Retina (tissue), 1 donor: Measurements from ENCODE around the gene PGK1.
"Not testable (repeated sequence)": the region's sequence is repeated elsewhere in the genome, so short reads cannot be mapped to it uniquely, and the experiment has no call there.

ENCODE experiments used
- DNase-seq: peaks from one replicate; pipeline ENCODE4 v3.0.0-alpha.2; 2016

Gene PGK1

GRCh38 chrX:78103623-78104446 is at the start of gene PGK1:
PGK1 (plus strand) TSS chrX:78104248; CDS start chrX:78104341, 93 bp downstream.
- DNase-seq = peak; percentile 90

DNA sequence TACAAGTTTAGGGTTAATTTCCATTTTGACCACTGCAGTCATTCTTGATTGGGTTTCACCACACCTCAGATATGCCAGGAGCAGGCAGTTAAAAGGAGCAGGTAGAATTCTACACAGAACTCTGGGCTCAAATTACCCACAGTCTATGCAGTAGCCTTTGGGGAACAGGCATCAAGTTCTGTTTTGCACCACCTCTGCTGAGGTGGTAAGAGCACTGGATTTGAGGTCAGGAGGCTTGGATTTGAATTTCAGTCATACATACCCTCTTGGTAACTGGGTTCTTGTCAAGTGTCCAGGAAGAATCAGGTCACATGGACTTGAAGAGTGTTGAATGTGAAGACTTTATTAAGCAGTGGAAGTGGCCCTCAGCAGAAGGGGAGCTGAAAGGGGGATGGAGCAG is 40.4 kb upstream of the PGK1 start:
- no peak for DNase-seq

GRCh38 chrX:78064152-78064551 is 39.9 kb upstream of the PGK1 start:
- DNase-seq = no peak

- not testable (repeated sequence) for DNase-seq
Measured at GRCh38 chrX:78064698-78065601, 39.1 kb upstream of the PGK1 start.

DNA sequence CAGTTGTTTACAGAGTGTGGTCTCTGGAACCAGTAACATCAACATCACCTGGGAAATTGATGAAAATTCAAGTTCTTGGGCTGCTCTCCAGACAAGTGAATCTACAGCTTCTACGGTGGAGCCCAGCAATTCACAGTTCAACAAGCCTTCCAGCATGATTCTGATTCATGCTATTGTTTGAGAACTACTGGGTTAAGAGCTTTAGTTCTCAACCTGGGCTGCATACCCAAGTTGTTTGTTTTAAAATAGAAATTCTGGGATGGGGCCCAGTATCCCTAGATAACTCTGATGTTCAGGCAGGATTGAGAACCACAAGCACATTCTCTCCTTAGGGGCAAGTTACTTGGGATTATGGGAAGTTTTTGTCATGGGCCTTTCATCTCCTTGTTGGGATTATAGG is 37.9 kb upstream of the PGK1 start:
- DNase-seq = no peak

GRCh38 chrX:78071331-78071730 is 32.7 kb upstream of the PGK1 start:
- DNase-seq = no peak

DNA sequence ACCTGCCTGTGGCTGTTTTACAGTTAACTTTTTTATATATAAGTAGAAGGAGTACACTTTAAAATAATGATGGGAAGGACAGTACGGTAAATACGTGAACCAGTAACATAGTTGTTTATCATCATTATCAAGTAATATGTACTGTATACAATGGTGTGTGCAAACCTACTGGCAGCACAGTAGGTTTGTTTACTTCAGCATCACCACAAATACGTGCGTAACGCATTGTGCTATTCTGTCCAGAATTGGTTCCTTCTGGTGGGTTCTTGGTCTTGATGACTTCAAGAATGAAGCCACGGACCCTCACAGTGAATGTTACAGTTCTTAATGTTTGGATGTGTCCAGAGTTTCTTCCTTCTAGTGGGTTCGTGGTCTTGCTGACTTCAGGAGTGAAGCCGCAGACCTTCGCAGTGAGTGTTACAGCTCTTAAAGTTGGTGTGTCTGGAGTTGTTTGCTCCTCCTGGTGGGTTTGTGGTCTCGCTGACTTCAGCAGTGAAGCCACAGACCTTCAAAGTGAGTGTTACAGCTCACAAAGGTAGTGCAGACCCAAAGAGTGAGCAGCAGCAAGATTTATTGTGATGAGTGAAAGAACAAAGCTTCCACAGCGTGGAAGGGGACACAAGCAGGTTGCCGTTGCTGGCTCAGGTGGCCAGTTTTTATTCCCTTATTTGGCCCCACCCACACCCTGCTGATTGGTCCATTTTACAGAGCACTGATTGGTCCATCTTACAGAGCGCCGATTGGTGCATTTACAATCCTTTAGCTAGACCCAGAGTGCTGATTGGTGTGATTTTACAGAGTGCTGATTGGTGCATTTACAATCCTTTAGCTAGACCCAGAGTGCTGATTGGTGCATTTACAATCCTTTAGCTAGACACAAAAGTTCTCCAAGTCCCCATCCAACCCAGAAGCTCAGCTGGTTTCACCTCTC is 30.6 kb upstream of the PGK1 start:
- not testable (repeated sequence) for DNase-seq

DNA sequence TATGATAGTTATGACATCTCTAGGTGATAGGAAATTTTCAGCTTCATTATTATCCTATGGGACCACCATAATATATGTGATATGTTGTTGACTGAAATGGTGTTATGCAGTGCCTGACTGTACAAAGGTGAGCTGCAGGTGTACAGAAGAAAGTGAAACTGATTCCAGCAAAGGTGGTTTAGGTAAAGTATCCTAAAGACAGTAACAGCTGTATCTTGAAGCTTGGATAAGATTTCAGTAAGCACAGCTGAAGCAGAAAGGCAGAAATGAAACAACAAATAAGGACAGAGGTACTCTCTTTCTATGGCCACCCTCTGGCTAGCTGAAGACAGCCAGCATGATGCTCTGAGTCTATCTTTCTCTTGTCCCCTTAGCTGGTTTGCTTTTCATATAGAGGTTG is 30.0 kb upstream of the PGK1 start:
- DNase-seq = no peak

DNA sequence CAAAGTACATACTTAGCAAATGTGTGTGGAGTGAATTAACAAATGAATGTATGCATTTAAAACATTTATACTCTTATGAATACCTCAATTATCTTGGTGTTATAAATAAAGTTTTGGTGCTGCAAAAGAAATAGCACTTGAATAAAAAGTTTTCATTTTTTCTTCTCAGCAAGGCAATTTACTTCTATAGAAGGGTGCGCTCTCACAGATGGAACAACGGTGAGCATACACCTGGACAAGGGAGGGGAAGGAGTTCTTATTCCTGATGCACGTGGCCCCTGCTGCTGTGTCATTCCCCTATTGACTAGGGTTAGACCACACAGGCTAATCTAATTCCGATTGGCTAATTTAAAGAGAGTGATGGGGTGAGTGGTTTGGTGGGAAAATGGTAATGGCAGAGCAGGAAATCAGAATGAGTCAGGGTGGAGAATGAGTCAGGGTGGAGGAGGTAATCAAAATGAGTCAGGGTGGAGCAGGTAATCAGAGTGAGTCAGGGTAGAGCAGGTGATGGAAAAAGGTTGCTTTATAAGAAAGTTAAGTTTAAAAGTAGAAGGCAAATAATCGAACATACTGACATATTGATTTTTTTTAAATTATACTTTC is 28.2 kb upstream of the PGK1 start:
- DNase-seq = no peak

DNA sequence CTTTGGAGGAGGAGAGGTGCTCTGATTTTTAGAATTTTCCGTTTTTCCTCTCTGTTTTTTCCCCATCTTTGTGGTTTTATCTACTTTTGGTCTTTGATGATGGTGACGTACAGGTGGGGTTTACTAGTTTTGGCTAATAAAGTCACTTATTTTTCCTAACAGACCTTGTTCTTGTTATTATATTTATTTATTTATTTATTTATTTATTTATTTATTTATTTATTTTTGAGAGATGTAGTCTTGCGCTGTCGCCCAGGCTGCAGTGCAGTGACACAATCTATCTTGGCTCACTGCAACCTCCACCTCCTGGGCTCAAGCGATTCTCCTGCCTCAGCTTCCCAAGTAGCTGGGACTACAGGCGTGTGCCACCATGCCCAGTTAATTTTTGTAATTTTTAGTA is 22.6 kb upstream of the PGK1 start:
- not testable (repeated sequence) for DNase-seq

DNA sequence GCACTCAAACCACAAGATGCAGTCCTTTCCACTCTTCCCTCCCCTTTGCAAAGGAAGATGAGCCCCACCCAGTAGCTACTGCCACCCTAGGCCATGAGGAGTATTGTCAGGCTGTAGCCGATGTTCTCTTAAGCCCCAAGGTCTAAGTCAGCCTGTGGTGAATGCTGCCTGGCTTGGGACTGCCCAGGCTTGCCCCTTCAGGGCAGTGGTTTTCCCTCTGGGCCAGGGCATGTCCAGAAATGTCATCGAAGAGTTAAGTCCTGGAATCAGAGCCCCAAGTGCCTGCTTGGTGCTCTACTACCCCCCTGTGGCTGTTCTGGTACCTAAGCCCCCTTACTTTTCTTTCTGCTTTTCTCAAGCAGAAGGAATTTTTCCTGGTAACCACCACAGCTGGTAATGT is 11.8 kb upstream of the PGK1 start:
- no peak for DNase-seq

DNA sequence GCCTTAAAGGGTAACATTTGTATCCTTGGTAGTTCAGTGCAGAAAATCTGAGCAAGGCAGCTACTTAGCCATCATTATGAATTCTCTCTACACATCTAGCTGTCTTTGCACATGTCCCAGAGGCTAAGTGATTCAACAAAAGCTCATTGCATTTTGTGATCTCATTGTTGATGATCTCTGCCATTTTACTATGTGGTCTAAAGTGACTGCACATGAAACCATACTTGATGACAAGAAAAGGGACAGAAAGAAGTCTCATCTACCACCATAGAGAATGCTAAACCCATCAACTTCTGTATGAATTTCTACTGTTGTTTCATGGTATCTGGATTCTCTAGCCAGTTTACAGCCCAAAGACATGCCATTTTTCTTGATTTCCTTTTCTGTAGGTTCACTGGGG is 5.9 kb upstream of the PGK1 start:
- DNase-seq = no peak

DNA sequence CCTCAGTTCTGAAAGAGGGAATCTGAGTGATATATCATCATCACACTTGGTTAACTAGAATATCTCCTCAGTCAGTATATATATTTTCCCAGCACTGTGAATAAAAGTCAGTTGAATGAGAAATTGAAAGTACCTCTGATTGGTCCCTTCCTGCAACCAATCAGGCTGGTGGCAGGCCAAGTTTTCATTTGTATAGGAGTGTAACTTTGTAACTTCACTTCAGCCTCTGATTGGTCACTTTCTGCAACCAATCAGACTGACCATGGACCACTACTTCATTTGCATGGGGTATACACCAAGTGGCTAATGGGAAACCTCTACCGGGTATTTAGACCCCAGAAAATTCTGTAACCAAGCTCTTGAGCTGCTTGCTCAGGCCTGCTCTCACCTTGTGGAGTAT is 2.0 kb upstream of the PGK1 start:
- no peak for DNase-seq

DNA sequence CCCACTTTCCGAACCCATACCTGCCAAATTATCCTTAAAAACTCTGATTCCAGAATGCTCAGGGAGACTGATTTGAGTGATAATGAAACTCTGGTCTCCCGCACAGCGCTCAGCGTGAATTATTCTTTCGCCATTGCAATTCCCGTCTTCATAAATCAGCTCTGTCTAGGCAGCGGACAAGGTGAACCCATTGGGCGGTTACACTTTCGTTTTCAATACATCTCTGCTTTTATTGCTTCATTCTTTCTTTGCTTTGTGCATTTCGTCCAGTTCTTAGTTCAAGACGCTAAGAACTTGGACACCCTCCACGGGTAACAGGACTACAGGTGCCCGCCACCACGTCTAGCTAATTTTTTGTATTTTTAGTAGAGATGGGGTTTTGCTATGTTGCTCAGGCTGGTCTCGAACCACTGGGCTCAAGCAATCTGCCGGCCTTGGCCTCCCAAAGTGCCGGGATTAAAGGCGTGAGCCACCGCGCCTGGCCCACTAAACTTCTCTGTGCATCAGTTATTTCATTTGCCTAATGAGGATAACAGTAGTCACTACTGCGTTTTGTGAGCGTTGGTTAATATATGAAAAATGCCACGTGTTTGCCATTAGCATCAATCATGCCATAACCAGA is 936 bp upstream of the PGK1 start:
- DNase-seq = peak; percentile 4

DNA sequence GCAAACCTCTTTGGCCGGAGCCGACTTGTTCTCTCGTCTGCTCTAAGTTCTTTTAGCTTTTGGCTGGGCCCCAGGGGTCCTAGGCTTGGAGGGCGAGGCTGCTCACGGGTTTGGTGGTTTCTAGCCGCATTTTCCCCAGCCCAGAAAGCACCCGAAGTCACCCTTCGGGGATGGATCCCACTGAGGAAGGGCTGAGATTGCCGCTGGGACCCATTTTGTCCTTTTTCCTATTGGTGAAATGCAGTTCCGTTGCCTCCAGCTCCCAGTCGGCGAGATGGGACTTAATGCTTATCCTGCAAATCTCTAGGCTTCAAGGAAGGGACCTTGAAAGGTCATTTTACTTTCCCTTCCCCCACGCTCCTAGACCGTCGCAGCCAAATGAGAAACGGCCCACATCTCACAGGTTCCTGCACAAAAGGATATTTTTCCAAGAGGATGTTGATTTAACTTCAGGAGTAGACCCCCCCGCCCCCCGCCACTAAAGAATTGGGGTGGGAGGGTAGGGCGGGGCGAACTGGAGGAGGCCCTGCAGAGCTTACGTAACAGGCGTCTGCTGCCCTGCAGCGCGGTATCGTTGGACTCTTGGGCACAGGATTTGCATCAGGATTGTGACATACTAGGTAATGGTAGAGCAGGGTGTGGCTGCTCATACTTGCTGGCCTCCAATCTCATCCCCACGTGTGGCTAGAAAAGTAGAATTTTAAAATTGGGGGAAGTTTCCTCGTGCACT is 564 bp downstream of the PGK1 start:
- DNase-seq = no peak

- DNase-seq = no peak
Measured at GRCh38 chrX:78105944-78106650, 2.0 kb downstream of the PGK1 start.

DNA sequence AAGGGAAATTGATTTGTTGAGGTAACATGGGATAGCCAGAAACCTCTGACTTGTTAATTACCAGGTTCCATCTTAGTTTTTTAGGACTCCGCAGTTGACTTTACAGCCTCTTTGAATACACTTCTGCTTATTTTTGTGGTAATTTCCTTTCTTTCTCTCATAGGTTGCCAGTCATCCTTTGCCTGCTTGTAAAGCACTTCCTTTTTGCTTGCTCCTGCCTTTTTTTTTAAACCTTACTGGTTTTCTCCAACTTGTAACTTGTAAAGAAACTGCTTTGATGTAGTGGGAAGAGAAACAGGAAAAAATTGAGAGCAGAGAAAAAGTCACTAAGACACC is 2.6 kb downstream of the PGK1 start:
- DNase-seq = no peak

DNA sequence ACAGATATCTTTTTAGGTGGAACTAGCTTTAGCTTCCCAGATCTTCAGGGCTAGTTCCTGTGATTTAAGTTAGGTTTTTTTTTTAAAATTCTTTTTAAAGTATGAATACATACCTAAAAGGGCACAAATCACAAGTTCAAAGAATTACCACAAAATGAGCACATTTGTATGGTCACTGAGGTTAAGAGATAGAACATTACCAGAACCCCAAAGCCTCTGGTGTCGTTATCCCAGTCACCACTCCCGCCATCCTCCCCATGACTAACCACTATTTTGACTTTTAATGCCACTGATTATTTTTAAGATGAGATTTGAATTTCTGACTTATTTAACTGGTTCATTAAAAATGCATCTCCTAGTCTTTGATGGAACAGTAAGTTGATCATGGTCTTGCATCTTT is 5.4 kb downstream of the PGK1 start:
- DNase-seq = no peak

DNA sequence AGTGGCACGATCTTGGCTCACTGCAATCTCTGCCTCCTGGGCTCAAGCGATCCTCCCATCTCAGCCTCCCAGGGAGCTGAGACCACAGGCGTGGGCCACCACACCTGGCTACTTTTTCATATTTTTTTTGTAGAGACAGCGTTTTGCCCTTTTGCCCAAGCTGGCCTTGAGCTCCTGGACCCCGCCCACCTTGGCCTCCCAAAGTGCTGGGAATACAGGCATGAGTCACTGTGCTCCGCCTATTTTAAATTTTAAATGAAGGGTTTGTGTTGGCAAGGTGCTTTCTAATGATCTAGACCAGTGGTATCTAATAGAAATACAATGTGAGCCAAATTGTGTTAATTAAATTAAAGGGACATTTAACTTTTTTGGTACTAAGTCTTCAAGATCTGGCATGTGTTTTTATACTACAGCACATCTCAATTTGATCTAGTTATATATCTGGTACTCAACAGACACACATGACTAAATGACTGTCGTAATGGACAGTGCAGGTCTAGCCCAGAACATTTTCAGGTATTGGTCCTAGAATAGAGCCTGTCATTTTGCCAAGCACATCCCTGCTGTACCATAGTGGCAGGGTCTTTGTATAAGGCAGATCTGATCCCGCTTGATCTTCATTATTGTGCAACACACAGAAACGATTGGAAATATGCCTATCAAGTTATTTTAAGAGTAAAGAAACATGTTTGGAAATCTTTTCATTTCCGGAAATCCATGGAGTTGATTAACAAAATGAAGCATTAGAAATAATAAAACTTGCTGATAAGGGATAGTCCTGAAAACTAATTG is 7.3 kb downstream of the PGK1 start:
- no peak for DNase-seq

- no peak for DNase-seq
Measured at GRCh38 chrX:78116365-78116764, 12.3 kb downstream of the PGK1 start.
